SK-N-SH (cell line): ENCODE measurements around the gene UGCG. TPM values are rescaled to one million over a fixed set of nuclear protein-coding genes. Genes with fewer than 3 reads are reported as not detected.
"Not testable (repeated sequence)": the region's sequence is repeated elsewhere in the genome, so short reads cannot be mapped to it uniquely, and the experiment has no call there.

Experiments
- CTCF ChIA-PET: fragments of 300-600, 350-600 bp; formaldehyde crosslinking; extraction: SDS; loops from one replicate; lab custom pipeline; 2021; lab: Yijun Ruan, JAX
- POLR2A ChIA-PET: fragments of 350-600 bp; sonication (Branson Sonifier 250); formaldehyde crosslinking; extraction: SDS; loops from one replicate; lab custom pipeline; 2020; ENCODE audit warnings: antibody characterized with exemption, inconsistent platforms; lab: Yijun Ruan, JAX
- DNase-seq: peaks from one replicate; pipeline ENCODE4 v3.0.0; 2012
- H2AFZ ChIP-seq: fragments of 200-600 bp; sonication (generic); 2 replicates; pipeline ENCODE4 v1.8.1; 2016; ENCODE audit warnings: antibody characterized with exemption, mild to moderate bottlenecking, low read depth
- H3F3A ChIP-seq: fragments of 200-600 bp; sonication (generic); replicated peaks from 2 replicates; pipeline ENCODE3; 2016; ENCODE audit warnings: antibody characterized with exemption, mild to moderate bottlenecking; ENCODE audit not compliant: insufficient read depth
- H3K27ac ChIP-seq, 2 experiments: fragments of 200-500 bp in 1 of 2; fragments of 200-600 bp in 1 of 2; sonication (Bioruptor generic) in 1 of 2; sonication (generic), shearing (Covaris generic) in 1 of 2; 2 replicates each; pipeline versions ENCODE4 v1.5.1 to v1.6.1; 2014 to 2016; ENCODE audit warnings: low read depth in 2 of 2, inconsistent platforms in 1 of 2, low read length in 1 of 2, mild to moderate bottlenecking in 1 of 2, mixed read lengths in 1 of 2
- H3K27me3 ChIP-seq: fragments of 200-600 bp; sonication (generic), shearing (Covaris generic); 2 replicates; pipeline ENCODE4 v1.6.1; 2016; ENCODE audit warnings: mixed run types; ENCODE audit not compliant: insufficient read depth
- H3K36me3 ChIP-seq, 2 experiments: fragments of 200-500 bp in 1 of 2; fragments of 200-600 bp in 1 of 2; sonication (Bioruptor generic) in 1 of 2; sonication (generic) in 1 of 2; replicated peaks in 1 of 2; 2 replicates each; pipeline versions ENCODE3 to v1.5.1; 2014 to 2016; ENCODE audit warnings: low read length in 1 of 2, mild to moderate bottlenecking in 1 of 2; ENCODE audit not compliant: insufficient read depth in 2 of 2, control insufficient read depth in 1 of 2
- H3K4me1 ChIP-seq, 2 experiments: fragments of 200-500 bp in 1 of 2; fragments of 200-600 bp in 1 of 2; sonication (Bioruptor generic) in 1 of 2; sonication (generic), shearing (Covaris generic) in 1 of 2; 2 replicates each; pipeline versions ENCODE4 v1.5.1 to v1.6.1; 2014 to 2016; ENCODE audit warnings: low read depth in 1 of 2, low read length in 1 of 2, mixed run types in 1 of 2; ENCODE audit not compliant: insufficient read depth in 2 of 2, control insufficient read depth in 1 of 2
- H3K4me2 ChIP-seq: fragments of 200-600 bp; sonication (generic), shearing (Covaris generic); 2 replicates; pipeline ENCODE4 v1.6.1; 2017; ENCODE audit warnings: mixed run types
- H3K4me3 ChIP-seq, 2 experiments: fragments of 200-500 bp in 1 of 2; fragments of 200-600 bp in 1 of 2; sonication (Bioruptor generic) in 1 of 2; sonication (generic), shearing (Covaris generic) in 1 of 2; 2 replicates each; pipeline versions ENCODE4 v1.5.1 to v1.8.1; 2014 to 2016; ENCODE audit warnings: low read depth in 2 of 2, inconsistent platforms in 1 of 2, low read length in 1 of 2, mild to moderate bottlenecking in 1 of 2, mixed read lengths in 1 of 2, moderate library complexity in 1 of 2
- H3K79me2 ChIP-seq: fragments of 200-600 bp; sonication (generic); 2 replicates; pipeline ENCODE4 v1.8.1; 2017; ENCODE audit warnings: mild to moderate bottlenecking; ENCODE audit not compliant: insufficient read depth
- H3K9ac ChIP-seq: fragments of 200-600 bp; sonication (generic); 2 replicates; pipeline ENCODE4 v1.6.1; 2017; ENCODE audit warnings: mixed run types
- H3K9me2 ChIP-seq: fragments of 200-600 bp; sonication (generic); 2 replicates; pipeline ENCODE4 v1.6.1; 2017; ENCODE audit warnings: mixed run types
- H3K9me3 ChIP-seq: fragments of 200-600 bp; sonication (generic); 2 replicates; pipeline ENCODE4 v1.6.1; 2017; ENCODE audit warnings: mixed run types, mild to moderate bottlenecking, moderate library complexity
- H4K20me1 ChIP-seq: fragments of 200-600 bp; sonication (generic); 2 replicates; pipeline ENCODE4 v1.6.1; 2017; ENCODE audit warnings: mild to moderate bottlenecking, mixed run types; ENCODE audit not compliant: insufficient read depth
- CHD2 ChIP-seq: fragments of 150-350 bp; IDR thresholded peaks from 2 replicates; pipeline ENCODE4 v1.6.1; 2018; ENCODE audit warnings: low read length; ENCODE audit not compliant: partially characterized antibody
- EP300 ChIP-seq, 2 experiments: IDR thresholded peaks; 2 replicates each; pipeline versions ENCODE4 v1.4.0 to v1.6.1; 2012; ENCODE audit warnings: borderline replicate concordance in 1 of 2, low read depth in 1 of 2, low read length in 1 of 2
- FOSL2 ChIP-seq: IDR thresholded peaks from 2 replicates; pipeline ENCODE4 v1.4.0; 2012; ENCODE audit warnings: low read depth, mild to moderate bottlenecking, moderate library complexity, borderline replicate concordance
- FOXJ3 ChIP-seq: sonication (generic); formaldehyde crosslinking; IDR thresholded peaks from 2 replicates; pipeline ENCODE4 v1.5.1; 2020; ENCODE audit warnings: mild to moderate bottlenecking, missing genetic modification reagents
- FOXM1 ChIP-seq: IDR thresholded peaks from 2 replicates; pipeline ENCODE4 v1.4.0; 2012; ENCODE audit warnings: low read depth, mild to moderate bottlenecking
- JUND ChIP-seq: IDR thresholded peaks from 2 replicates; pipeline ENCODE4 v1.4.0; 2012
- MAX ChIP-seq: IDR thresholded peaks from 2 replicates; pipeline ENCODE4 v1.4.0; 2012; ENCODE audit warnings: low read depth
- MEF2A ChIP-seq: IDR thresholded peaks from 2 replicates; pipeline ENCODE4 v1.4.0; 2012; ENCODE audit warnings: low read depth, borderline replicate concordance
- MXI1 ChIP-seq: IDR thresholded peaks from 2 replicates; pipeline ENCODE4 v1.6.1; 2012; ENCODE audit warnings: mild to moderate bottlenecking, low read depth, low read length, improper control_type of control experiment
- REST ChIP-seq: IDR thresholded peaks from 2 replicates; pipeline ENCODE4 v1.6.1; 2012; ENCODE audit warnings: mild to moderate bottlenecking, low read depth, low read length, moderate library complexity
- SIN3A ChIP-seq: IDR thresholded peaks from 2 replicates; pipeline ENCODE4 v1.6.1; 2012; ENCODE audit warnings: low read depth, mild to moderate bottlenecking, low read length, moderate library complexity, borderline replicate concordance
- SMC3 ChIP-seq: IDR thresholded peaks from 2 replicates; pipeline ENCODE4 v1.6.1; 2012; ENCODE audit warnings: low read depth, low read length, improper control_type of control experiment
- TAF1 ChIP-seq: IDR thresholded peaks from 2 replicates; pipeline ENCODE4 v1.6.1; 2012; ENCODE audit warnings: low read depth, mild to moderate bottlenecking, low read length, moderate library complexity, borderline replicate concordance
- TCF12 ChIP-seq: IDR thresholded peaks from 2 replicates; pipeline ENCODE4 v1.4.0; 2012
- TEAD4 ChIP-seq: IDR thresholded peaks from 2 replicates; pipeline ENCODE4 v1.4.0; 2012; ENCODE audit warnings: mild to moderate bottlenecking, borderline replicate concordance; ENCODE audit not compliant: insufficient read depth
- YY1 ChIP-seq: IDR thresholded peaks from 2 replicates; pipeline ENCODE4 v1.4.0; 2012; ENCODE audit warnings: low read depth, mild to moderate bottlenecking
- WGBS: methylation state at CpG from one replicate; pipeline ENCODE4 v1.1.6; 2017; ENCODE audit warnings: low lambda C conversion rate; 5-methylcytosine and 5-hydroxymethylcytosine counted together
- polyA plus RNA-seq, 3 experiments: library from polyadenylated mRNA; depleted of rRNA; stranded (reverse); fragments of >200 nt; gene quantifications; 2 replicates each; pipeline ENCODE4 v1.2.3, GENCODE V29; 2012
- TF ChIP-seq, protein P1 (sequence below): fragments of 200-600 bp; sonication (generic); IDR thresholded peaks from 2 replicates; pipeline ENCODE4 v1.6.1; 2017; ENCODE audit warnings: antibody characterized with exemption, mild to moderate bottlenecking, moderate library complexity

The UGCG gene
- polyA plus RNA-seq, 1 of the 3 experiments (the other 2 are of a cell fraction): 20.0 TPM

DNA sequence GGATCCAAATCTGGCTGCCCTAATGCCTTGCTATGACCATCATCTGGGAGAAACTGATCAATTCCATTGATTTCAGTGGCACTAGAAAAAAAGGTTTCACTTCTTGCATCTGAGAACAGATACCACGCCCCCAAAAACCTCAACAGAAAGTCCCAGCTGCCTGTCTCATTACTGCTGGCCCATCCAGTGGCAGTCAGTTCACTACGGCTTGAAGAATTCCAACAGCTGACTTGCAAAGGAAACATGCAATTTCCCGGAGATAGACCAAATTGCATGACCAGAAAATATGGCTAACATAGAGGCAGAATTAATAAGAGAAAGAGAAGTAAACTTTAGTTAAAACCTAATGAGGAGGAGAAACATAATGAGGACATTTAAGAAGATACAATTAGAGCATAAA is 48.6 kb downstream of the UGCG start:
- WGBS: 79% methylated on average over 3 of the region's 3 CpGs
- H3K9me3 ChIP-seq: no peaks in the 10 kb centered on the region
- ChIA-PET CTCF (no interaction called here), POLR2A (no interaction called here)
- H3K9ac ChIP-seq: no peak overlapping the region
- DNase-seq: no peak
- H4K20me1 ChIP-seq: no peaks in the 10 kb centered on the region
- no peaks in the 10 kb centered on the region for H3K36me3 ChIP-seq
- H3K4me1 ChIP-seq: peaks cover 0 to 4% of the 10 kb centered on the region in 2 experiments; a peak in 1 of 4 replicates
- TF ChIP-seq EP300 (IDR thresholded peaks at IDR 0.05; ENCODE audit: borderline replicate concordance in 1 of 2, low read depth in 1 of 2, low read length in 1 of 2) (no peak), TEAD4 (no peak), REST (no peak), YY1 (no peak), SMC3 (no peak), FOXM1 (no peak), JUND (no peak), TCF12 (no peak), SIN3A (no peak), CHD2 (no peak), FOXJ3 (CRISPR knock-in tag) (no peak), MXI1 (no peak), MAX (no peak), TAF1 (no peak), MEF2A (no peak), FOSL2 (no peak)
- TF ChIP-seq, protein P1, sequence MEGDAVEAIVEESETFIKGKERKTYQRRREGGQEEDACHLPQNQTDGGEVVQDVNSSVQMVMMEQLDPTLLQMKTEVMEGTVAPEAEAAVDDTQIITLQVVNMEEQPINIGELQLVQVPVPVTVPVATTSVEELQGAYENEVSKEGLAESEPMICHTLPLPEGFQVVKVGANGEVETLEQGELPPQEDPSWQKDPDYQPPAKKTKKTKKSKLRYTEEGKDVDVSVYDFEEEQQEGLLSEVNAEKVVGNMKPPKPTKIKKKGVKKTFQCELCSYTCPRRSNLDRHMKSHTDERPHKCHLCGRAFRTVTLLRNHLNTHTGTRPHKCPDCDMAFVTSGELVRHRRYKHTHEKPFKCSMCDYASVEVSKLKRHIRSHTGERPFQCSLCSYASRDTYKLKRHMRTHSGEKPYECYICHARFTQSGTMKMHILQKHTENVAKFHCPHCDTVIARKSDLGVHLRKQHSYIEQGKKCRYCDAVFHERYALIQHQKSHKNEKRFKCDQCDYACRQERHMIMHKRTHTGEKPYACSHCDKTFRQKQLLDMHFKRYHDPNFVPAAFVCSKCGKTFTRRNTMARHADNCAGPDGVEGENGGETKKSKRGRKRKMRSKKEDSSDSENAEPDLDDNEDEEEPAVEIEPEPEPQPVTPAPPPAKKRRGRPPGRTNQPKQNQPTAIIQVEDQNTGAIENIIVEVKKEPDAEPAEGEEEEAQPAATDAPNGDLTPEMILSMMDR: no peak
- no peaks in the 10 kb centered on the region for H3K79me2 ChIP-seq
- H3F3A ChIP-seq: peaks cover 10% of the 10 kb centered on the region
- no peak overlapping the region for H3K27ac ChIP-seq
- no peak overlapping the region for H2AFZ ChIP-seq
- no peaks in the 10 kb centered on the region for H3K9me2 ChIP-seq
- H3K27me3 ChIP-seq: no peaks in the 10 kb centered on the region
- H3K4me2 ChIP-seq: no peak overlapping the region
- H3K4me3 ChIP-seq: no peak overlapping the region

DNA sequence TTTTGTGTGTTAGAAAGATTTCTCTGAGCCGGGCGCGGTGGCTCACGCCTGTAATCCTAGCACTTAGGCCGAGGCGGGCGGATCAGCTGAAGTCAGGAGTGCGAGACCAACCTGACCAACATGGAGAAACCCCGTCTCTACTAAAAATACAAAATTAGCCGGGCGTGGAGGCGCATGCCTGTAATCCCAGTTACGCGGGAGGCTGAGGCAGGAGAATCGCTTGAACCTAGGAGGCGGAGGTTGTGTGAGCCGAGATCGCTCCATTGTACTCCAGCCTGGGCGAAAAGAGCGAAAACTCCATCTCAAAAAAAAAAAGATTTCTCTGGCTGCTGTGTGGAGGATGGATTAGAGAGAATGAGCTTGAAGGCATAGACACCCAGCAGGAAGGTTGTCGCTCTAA is 51.5 kb downstream of the UGCG start:
- H2AFZ ChIP-seq, DNase-seq, H3K4me1 ChIP-seq, H3K27ac ChIP-seq, POLR2A ChIA-PET, H3K9me2 ChIP-seq, H3K9ac ChIP-seq, H3F3A ChIP-seq, H3K79me2 ChIP-seq, H3K4me2 ChIP-seq, H3K9me3 ChIP-seq, H3K4me3 ChIP-seq, H4K20me1 ChIP-seq, H3K27me3 ChIP-seq, H3K36me3 ChIP-seq: not testable (repeated sequence)
- 98% methylated on average over 21 of the region's 21 CpGs for WGBS
- CTCF ChIA-PET: interaction anchor here (1.1 kb wide), 1 partner anchor 14 kb away, joined by 3 read pairs; no protein-coding TSS in a partner anchor
